Spleen (tissue), 7 donors: ENCODE data around the gene SIGLEC9.

Source experiments
- CTCF ChIP-seq, 11 experiments: fragments of 200-600 bp in 7 of 11; fragments of 450-650 bp in 4 of 11; sonication (generic) in 4 of 11; IDR thresholded peaks in 8 of 11; conservative IDR thresholded peaks in 3 of 11; 1 replicate in 7 of 11; 2 replicates in 4 of 11; pipeline versions ENCODE4 v1.4.0 to v1.8.0; 2016 to 2021; ENCODE audit warnings: antibody characterized with exemption in 11 of 11, inconsistent platforms in 4 of 11, mild to moderate bottlenecking in 1 of 11
- POLR2A ChIP-seq, 3 donors: fragments of 450-650 bp; IDR thresholded peaks; one replicate each; pipeline ENCODE4 v1.5.1; 2017; ENCODE audit warnings: antibody characterized with exemption in 3 of 3, mild to moderate bottlenecking in 1 of 3
- POLR2AphosphoS5 ChIP-seq, 3 donors: sonication (generic); formaldehyde crosslinking; IDR thresholded peaks; one replicate each; pipeline ENCODE4 v1.5.1; 2017; ENCODE audit warnings: antibody characterized with exemption in 3 of 3
- donor health status: DM: no; HTN: no; CAD: no; lungs with moderate emphysema.
- donor health status: DM: no; HTN: no; CAD: no.
- donor health status: DM: no; HTN: no; CAD: no.

DNA sequence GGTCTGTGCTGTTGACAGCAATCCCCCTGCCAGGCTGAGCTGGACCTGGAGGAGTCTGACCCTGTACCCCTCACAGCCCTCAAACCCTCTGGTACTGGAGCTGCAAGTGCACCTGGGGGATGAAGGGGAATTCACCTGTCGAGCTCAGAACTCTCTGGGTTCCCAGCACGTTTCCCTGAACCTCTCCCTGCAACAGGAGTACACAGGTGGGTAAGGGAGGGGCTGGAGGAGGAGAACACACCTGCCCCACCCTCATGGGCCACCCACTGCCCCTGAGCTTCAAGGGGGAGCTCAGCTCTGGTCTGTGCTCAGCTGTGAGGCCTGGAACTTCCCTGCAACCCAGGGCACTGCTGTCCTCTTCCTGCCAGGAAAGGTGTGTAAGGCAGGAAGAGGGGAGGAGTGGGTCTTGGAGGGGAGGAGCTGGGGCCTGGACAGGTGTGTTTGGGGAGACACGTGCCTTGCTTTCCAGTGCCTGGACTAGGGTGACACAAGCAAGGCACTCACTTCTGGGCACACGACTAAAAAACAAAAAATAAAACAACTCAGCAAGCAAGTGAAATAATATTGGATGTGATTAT is 21.3 kb downstream of the SIGLEC9 start:
- TF ChIP-seq POLR2A (IDR thresholded peaks at IDR 0.05), result no peak
- TF ChIP-seq POLR2AphosphoS5 (IDR thresholded peaks at IDR 0.05), result no peak
- TF ChIP-seq CTCF (IDR thresholded peaks at IDR 0.05 in 8 of 11, conservative IDR thresholded peaks at IDR 0.05 in 3 of 11), result no peak
